Measurements from ENCODE around the gene PNMA6F.

Gene PNMA6F

DNA sequence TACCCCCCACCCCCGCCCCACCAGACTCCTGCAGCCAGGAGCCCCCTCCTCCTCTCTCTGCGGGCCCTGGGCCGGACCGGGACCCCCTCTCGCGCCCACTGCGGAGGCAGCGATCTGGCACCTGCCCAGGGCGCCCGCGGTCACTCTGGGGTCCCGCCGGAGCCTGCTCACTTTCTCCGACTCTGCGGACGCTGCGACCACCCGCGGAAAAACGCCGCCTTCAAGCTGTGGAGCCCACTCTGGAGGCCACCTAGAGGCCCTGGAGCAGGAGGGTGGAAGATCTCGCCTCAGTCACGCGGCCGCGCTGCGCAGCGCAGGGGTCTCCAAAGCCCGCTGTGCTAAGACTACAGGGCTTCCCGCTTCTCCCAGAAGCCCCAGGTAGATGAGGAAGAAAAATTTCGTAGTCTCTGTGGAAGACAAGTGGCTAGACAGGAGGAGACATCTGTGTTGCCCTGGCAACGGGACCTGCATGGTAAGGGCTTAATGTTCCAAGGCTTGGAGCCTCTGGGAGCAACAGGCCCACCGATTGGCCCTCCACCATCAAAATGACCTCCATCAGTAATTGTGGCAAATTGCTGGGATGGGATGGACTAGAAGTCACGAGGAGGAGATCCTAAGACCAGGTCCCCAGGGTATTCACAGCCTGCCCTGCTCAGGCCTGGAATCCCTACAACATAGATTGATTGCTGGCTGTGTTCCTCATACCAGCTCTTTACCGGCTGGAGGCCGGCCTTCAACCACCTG lies at the start of gene PNMA6F:
Gene PNMA6F (minus strand): TSS at position 387 of the 744 bp plus-strand sequence. CDS start 1,093 bp downstream, outside the sequence.
- no peak for DNase-seq

DNA sequence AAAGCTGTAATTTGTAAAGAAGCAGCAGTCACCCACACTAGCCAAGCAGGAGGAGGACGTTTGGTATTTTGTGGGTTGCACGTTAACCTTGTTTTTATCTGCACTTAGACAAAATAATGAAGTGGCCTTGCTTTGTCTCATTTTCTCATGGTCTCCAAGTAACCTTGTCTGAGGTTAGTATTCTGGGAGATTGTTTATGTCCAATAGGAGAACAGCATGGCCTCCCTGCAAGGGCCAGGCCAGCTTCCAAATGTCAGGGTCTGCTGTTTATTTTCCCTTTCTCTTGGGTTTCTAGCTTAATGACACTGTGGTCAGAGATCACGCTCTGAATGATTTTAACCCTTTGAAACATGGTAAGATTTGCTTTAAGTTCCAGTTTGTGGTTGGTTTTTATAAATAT lies 49.7 kb upstream of the PNMA6F start:
- no peak for DNase-seq

DNA sequence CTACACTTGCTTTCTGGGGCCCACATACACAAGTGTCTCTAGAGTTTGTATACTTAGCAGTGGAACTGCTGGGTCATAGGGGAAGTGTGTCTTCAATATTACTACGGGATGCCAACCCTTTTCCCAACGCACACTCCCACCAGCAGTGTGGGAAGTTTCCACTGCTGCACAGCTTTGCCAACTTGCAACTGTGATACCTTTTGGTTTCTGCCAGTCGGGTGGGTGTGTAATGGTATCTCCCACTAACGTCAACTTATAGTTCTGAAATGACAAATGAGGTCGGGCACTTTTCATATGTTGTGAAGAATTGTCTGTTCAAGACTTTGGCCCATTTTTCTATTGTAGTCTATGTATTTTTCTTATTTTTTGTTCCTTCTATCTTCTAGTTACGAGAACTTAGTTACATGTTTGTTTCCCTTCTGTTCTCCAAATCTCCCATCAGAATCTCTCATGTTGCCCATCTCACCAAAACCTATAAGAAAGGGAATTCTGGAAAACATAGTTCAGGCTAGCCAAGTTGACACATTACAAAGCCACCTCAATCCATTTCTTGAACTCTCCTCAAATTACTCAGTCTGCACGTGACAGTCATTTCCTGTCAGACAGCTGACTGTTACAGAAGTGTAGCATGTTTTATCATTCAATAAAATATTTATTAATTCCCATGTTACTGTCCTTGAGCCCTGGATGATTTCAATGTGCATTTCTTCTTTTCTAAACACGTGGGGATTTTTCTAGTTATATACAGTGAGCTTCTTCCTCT lies 48.9 kb upstream of the PNMA6F start:
- no peak for DNase-seq

DNA sequence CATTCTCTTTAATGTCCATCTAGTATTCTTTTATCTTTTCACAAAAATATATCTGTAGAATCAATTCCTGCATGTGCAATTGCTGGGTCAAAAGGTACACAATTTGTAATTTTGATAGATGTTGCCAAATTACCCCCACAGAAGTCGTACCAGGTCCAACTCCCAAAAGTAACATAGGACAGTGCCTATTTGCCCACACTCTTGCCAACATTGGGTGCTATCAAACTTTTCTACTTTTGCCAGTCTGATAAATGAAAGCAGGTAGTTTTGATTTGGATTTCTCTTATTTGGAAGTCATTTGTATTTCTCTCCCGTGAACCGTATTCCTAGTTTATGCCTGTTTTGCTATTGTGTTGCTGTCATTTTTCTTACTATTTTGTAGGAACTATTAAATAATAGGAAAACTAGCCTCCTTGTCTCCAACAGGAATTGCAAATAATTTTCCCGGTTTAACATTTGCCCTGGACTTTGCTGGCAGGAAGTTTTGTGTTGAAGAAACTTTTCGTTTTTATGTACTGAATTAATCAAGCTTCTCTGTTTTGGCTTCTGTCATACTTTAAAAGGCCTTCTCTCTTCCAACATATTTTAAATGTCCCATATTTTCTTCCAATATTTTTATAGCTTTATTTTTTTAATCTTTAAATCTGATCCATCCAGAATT lies 45.4 kb upstream of the PNMA6F start:
- DNase-seq: no peak

DNA sequence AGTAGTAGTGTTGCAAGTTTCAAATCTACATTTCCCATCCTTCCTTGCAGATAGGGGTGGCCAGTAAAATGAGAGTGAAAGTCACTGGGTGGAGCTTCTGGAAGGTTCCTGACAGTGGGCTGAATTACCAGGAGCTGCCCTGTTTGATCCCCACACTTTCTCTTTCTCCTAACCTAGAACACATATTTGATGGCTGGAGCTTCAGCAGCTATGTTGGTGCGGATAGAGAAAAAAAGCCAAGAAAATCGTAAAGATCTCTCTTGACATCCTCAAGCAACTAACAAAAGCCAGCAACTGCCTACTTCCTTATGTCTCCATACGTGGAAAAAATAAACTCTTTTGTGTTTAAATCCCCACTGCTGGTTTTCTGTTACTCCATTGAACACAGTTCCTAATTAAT lies 44.6 kb upstream of the PNMA6F start:
- no peak for DNase-seq

DNA sequence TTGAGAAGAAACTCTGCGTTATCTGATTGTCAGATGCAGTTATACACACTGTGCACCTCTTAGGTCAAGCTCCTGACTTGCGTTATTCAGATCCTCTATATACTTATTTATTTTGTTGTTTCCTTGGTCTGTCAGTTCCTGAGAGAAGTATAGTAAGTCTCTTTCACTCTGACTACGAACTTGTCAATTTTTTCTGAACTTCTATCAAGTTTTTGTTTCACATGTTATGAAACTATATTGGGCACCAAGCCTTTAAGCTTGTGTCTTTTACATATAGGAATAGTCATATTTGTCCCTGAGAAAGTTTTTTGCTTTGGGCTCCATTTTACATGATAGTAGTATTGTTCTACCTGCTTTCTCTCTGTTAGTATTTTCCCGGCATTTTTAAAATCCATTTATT lies 44.1 kb upstream of the PNMA6F start:
- DNase-seq: no peak

DNA sequence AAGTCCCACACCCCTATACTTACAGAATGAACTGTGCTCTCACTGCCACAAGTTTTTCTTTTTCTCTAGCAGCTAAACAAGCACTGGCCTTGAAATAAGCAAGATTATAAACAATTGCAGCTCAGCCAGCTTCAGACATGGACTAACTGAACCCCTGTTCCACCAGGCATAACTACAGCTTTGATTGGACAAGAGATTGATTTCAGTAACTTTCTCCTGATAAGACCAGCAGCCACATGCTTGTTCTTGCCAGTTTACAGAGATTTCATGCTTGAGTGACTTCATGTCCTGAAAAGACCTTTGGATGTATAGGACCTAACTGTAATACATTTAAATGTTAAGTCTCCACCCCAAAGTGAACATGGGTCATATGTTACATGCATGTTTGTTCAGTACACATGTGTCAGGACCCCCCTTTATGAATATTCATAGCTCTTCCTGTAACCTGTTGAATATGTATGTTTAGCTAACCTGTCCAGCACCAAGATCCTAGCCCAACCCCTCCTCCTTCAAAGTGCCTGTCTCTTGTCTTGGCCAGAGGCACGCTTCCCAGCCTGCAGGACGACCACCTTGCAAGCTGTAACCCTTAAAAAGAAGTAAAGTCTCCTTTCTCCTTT lies 40.3 kb upstream of the PNMA6F start:
- DNase-seq: no peak

DNA sequence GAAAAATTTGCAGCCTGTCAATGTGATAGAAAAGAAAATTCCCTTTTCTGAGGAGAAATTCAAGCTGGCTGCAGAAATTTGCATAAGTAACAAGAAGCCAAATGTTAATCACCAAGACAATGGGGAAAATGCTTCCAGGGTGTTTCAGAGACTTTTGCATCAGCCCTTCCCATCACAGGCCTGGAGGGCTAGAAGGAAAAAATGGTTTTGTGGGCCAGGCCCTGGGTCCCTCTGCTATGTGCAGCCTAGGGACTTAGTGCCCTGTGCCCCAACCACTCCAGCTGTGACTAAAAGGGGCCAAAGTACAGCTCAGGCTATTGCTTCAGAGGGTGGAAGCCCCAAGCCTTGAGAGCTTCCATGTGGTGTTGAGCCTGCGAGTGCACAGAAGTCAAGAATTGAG lies 36.3 kb upstream of the PNMA6F start:
- DNase-seq: no peak

DNA sequence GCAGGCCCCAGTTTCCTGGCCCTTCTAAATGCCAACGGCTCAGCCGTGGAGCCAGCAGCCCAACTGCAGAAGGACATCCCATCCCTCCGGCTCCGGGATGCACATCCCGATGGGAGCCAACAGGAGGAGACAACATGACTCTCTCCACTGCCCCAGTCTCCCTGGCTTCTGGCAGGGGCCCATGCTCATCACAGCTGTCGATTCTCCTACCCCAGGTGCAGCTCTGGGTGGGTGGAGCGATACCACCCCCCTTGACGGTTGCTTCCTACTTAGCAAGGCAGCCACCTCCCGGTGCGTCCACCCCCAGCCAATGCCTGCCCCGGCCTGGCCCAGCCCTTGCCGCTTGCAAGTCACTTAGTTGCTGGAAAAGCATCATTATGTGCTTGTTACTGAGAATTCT lies 31.8 kb upstream of the PNMA6F start:
- no peak for DNase-seq

DNA sequence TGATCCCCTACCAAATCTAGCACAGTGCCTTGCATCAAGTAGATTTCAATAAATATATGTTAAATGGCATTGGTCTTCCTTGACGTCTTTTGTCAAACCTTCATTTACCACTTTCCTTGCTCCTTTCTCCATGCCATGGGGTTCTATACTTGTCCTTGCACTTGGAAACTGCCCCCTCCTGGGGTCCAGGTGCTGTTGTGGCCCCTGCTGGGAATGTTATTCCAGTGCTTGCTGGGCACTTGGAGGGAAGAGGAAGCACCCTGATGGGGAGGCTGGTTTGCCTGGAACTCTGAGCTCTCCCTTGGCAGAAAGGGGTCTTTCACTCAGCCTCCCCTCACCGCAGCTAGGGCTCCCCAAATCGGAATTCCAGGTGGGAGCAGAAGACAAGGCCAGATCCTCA lies 31.3 kb upstream of the PNMA6F start:
- no peak for DNase-seq

DNA sequence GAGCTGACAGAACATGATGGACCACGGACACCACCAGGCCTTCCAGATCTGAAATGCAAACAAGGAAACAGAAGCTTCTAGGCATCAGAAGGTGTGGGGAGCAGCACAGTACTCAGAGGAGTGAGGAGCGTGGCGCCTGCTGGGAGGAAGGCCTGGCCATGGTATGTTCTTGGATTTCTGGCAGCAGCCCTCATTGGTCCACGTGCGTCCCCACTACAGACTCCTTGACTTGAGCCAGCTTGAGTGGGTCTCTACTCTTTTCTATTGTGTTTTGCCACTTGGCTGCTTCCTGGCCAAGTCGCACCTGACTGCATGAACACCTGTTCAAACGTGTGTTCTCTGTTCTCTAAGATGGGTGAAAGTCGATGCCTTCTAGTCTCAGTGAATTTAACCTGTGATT lies 30.4 kb upstream of the PNMA6F start:
- DNase-seq: no peak

DNA sequence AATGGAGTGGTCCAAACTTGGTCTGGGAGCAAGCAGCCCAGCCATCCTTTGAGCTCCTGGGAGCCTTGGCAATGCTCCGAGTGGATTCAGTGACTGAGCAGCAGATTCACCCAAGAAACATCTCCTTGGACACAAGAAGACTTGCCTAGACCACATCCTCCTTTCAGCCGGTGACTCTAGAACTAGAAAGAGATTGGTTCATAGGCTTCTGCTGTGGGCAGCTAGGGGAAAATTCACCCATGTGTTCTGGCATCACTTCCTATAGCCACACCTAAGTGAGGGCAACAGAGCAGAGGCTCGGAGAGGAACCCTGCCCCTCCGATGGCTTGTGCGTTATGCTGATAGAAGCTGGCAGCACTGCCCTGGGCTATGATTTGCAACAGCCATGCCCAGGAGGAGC lies 28.4 kb upstream of the PNMA6F start:
- no peak for DNase-seq

DNA sequence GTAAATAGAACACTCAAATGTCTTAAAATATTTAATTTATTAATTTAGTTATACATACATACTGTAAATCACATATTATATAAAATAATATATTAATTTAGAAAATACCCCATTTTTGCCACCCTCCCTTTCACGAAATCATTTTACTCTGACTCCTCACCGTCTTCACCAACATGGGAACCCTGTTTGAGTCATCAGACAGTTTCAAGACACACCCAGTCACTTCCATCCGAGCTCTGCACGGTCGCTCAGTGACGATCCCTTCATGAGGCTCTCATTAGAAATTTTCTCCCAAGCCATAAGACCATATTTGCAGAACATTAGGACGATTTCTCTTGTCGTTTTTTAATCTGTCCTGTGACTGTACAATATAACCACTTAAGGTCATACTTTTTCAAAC lies 26.9 kb upstream of the PNMA6F start:
- DNase-seq: no peak

DNA sequence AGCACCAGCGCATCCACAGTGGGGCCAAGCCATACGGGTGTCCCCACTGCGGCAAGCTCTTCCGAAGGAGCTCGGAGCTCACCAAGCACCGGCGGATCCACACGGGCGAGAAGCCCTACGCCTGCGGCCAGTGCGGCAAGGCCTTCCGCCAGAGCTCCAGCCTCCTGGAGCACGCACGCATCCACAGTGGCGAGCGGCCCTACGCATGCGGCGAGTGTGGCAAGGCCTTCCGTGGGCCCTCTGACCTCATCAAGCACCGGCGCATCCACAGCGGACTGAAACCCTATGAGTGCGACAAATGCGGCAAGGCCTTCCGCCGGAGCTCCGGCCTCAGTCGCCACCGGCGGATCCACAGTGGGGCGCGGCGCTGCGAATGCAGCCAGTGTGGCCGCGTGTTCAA lies 26.0 kb upstream of the PNMA6F start:
- DNase-seq: no peak

DNA sequence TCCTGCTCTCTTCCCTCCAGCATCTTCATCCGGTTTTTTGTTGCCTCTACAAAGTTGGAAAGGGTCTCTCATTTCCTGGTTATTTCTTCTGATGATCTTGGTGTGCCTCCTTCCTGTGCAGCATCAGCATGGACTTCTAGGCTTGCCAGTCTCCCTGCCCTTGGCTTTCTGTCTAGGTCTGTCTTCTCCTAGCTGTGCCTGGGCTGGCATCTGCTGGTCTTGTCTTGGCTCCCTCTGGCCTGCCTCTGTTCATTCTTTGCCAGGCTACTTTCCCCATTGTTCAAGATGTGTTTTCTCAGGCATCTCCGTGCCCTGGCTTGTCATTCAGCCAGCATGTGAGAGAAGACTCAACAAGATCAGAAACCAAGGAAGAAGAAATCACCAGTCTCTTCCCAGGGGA lies 22.1 kb upstream of the PNMA6F start:
- no peak for DNase-seq

DNA sequence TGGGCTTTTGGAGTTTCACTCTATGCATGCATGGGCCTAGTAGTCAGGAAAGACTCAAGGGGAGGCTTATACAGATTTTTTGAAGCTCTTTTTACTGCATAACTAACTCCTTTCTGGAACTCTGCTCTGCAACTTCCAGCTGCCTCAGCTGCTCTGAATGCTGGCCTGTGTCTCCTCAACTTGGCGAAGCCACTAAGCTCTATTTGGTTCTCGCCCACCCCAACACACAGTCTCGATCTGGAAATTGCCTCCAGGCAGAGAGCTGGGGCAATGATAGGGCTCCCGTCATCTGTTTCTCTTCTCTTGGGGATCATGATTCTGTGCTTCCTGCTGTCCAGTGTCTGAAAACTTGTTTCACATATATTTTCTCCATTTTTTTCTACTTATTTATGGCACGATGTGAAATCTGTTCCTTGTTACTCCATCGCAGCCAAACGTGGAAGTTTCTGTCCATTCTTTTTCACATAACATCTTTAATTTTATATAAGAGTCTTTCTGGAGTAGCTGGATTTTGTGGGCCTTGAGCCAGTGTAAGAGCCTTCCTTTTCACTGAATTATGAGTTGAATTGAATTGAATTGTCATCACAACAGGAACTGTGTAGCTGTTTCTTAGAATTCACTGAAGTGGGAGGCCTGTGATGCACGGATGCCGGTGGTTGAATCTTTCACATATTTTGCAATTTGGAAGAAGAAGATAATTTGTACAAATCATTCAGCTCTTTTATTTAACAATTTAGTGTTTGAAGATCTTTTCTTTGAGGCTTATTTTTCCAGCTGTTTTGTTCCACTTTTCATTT lies 21.4 kb upstream of the PNMA6F start:
- DNase-seq: no peak

DNA sequence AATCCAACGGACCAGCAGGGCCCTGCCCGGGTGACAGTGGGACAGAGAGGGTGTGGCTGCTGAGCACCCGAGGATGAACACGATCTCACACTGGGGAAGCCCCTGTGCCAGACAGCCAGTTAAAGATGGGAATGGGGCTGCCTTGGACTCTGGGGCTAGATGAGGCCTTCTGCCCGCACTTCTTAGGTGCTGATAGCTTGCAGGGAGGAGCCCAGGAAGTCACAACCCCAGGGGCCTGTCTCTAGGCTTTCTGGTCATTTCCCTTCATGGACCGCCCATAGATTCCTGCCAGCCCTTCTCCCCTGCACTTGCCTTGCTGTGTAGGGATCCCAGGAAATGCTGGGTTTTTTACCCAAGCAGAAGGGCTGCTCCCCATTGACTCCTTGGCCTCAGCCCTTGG lies 18.5 kb upstream of the PNMA6F start:
- DNase-seq: no peak

DNA sequence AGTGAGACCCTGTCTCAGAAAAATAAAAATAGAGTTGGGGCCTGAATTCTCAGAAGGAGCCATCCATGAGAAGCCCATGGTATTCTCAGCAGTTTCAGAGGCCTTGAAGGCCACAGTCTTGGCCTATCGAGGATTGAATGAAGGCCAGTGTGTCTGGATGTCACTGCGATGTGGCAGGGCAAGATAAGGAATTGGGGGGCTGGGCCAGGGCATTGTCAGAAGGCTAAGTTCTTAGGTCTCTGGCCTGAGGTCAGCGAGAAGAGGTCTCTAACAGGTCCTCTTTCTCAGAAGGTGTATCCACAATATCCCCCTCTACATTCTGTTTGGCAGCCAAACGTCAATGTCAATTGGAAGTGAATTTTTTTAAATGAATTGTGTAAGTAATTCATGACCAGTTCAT lies 18.1 kb upstream of the PNMA6F start:
- no peak for DNase-seq

DNA sequence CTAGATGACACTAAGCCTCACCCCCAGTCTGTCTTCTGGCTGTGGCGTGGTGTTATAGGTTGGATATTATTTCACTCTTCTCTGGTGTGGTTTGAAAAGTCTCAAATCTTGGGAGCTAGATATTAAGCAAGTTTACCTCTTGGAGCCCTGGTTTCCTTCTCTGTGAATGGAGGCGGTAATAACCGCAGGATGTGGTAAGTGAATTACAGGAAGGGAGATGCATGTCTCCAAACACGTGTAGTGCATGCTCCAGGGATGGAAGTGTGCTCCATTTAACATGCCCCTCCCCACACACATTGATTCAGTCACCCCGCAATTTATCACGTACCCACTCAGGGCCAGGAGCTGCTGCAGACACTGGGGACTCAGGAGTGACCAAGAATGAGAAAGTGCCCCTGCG lies 17.3 kb upstream of the PNMA6F start:
- no peak for DNase-seq

DNA sequence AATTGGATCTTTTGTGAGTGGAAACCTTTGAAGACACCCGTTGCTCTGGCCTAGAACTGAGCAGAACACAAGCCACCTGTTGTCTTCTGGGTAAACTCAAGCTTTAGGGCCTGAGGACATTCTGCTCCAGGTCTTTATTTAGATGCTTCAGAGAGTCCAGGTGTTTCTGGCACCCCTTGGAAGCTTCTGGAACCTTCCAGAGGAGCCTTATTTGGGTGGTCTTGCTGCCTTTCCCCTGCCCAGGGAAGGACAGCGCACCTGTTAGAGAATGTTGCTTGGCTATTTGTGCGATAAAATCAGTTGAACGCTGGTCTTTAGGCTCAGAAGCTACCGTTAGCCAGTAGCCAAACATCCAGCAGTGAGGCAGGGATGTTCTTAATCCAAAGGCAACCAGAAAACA lies 15.4 kb upstream of the PNMA6F start:
- DNase-seq: no peak

DNA sequence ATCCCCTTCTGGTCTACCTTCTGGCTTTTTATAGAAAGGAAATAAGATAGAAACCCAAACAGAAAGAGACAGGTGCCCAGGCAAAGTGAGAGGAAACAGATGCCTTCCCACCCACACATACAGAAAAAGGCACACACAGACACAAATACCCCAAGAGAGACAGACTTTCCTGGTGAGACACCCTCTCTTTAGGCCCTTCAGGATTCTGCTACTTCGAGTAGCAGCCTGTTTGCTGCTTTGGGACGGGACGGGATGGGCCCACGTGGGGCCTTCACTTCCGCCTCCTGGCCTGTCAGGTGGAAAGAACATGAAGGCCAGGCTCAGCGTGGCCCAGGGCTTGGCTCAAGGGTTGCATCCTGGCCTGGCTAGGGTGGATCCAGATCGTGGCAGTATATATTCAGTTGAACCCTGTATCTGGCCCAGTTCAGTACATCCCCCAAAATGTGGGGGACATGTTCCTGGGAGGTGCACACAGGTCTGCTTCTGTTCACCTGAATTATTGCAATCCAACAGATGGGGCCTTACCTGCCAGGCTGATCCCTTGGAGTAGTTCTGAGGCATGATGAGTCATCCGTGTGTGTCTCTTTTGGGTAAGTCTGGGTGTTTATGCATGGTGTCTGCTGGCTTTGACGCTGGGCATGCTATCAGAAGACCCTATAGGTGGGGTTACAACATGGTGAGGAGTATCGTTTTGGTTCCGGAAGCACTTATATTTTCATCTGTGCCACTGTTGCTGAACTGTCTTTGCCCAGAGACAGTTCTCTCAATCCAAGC lies 14.7 kb upstream of the PNMA6F start:
- no peak for DNase-seq
